WI38 (cell line): Measurements from ENCODE around the gene SEMA5A.

ENCODE experiments used
- H3K4me3 ChIP-seq: 2 replicates; pipeline ENCODE4 v1.5.1; 2011; ENCODE audit warnings: low read depth, mild to moderate bottlenecking, control low read depth, low read length
- CTCF ChIP-seq: IDR thresholded peaks from 2 replicates; pipeline ENCODE4 v1.5.1; 2012; ENCODE audit warnings: low read depth, mild to moderate bottlenecking, control low read depth, low read length

The SEMA5A gene

GRCh38 chr5:9244417-9244816 lies 301.5 kb downstream of the SEMA5A start:
- TF ChIP-seq CTCF = no peak
- no peak overlapping the region for H3K4me3 ChIP-seq

GRCh38 chr5:9241479-9242305 lies 304.2 kb downstream of the SEMA5A start:
- TF ChIP-seq CTCF = no peak
- H3K4me3 ChIP-seq = no peak overlapping the region

- H3K4me3 ChIP-seq = no peak overlapping the region
- no peak for TF ChIP-seq CTCF
Observed at GRCh38 chr5:9240431-9240830, 305.4 kb downstream of the SEMA5A start.

GRCh38 chr5:9239626-9240025 lies 306.2 kb downstream of the SEMA5A start:
- no peak for TF ChIP-seq CTCF
- H3K4me3 ChIP-seq = no peak overlapping the region

- no peak for TF ChIP-seq CTCF
- H3K4me3 ChIP-seq = no peak overlapping the region
Observed at GRCh38 chr5:9239071-9239470, 306.8 kb downstream of the SEMA5A start.

- no peak for TF ChIP-seq CTCF
- no peak overlapping the region for H3K4me3 ChIP-seq
Observed at GRCh38 chr5:9233712-9234111, 312.2 kb downstream of the SEMA5A start.

- H3K4me3 ChIP-seq = no peak overlapping the region
- TF ChIP-seq CTCF = no peak
Observed at GRCh38 chr5:9233035-9233434, 312.8 kb downstream of the SEMA5A start.
